Lower lobe of right lung (tissue), 2 donors: ENCODE results near the gene ARHGAP1. TPM values are rescaled to one million over a fixed set of nuclear protein-coding genes. Genes with fewer than 3 reads are reported as not detected.

Experiments used
- ATAC-seq, 2 donors: fragments of 200-7000 bp; cut with Tn5 transposase; one replicate each; pipeline ENCODE4 v1.9.1; 2020 to 2022; ENCODE audit warnings: mild to moderate bottlenecking in 2 of 2, moderate library complexity in 2 of 2
- DNase-seq: peaks from one replicate; pipeline ENCODE4 v3.0.0-alpha.2; 2020
- H3K27ac ChIP-seq: fragments of 200-600 bp; one replicate; pipeline ENCODE4 v1.8.0; 2022
- H3K27me3 ChIP-seq: fragments of 200-600 bp; one replicate; pipeline ENCODE4 v1.8.0; 2022; ENCODE audit warnings: low read depth
- H3K36me3 ChIP-seq: fragments of 200-600 bp; one replicate; pipeline ENCODE4 v1.8.0; 2022; ENCODE audit warnings: mild to moderate bottlenecking
- H3K4me1 ChIP-seq: fragments of 200-600 bp; one replicate; pipeline ENCODE4 v1.8.0; 2022
- H3K4me3 ChIP-seq: fragments of 200-600 bp; one replicate; pipeline ENCODE4 v1.8.0; 2022; ENCODE audit warnings: mild to moderate bottlenecking
- H3K9me3 ChIP-seq: fragments of 200-600 bp; one replicate; pipeline ENCODE4 v1.8.0; 2022
- intact Hi-C: fragments of 100-400 bp; cut with DNase I; formaldehyde crosslinking; loops from one replicate; pipeline ENCODE4 v1.11.0; 2022
- total RNA-seq: library from RNA; stranded (reverse); fragmentation: NEBNext Ultra II Directional; extraction: Animal tissue kit (Norgen Biotek cat#: 25700); gene quantifications from one replicate; pipeline ENCODE4 v1.2.1, GENCODE V29; 2021
- TF ChIP-seq, protein P1 (sequence below): fragments of 200-600 bp; IDR thresholded peaks from one replicate; pipeline ENCODE4 v1.8.0; 2022; ENCODE audit warnings: antibody characterized with exemption, mild to moderate bottlenecking
- donor health status: DM: no; HTN: yes; CAD: no; lungs with severe emphysema.

The ARHGAP1 gene
- total RNA-seq, 1 donor from 2014 or later, result 67.4 TPM

DNA sequence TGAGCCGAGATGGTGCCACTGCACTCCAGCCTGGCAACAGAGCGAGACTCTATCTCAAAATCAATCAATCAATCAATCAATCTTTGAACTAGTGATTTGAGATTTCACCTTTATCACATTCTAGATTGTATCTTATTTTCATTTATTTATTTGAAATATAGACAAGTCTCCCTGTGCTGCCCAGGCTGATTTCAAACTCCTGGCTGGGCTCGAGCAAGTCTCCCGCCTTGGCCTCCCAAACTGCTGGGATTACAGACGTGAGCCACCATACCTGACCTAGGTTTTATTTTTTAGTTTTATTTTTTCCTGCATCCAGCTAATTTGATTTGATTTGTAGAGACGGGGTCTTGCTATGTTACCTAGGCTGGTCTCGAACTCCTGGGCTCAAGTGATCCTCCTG lies 35.7 kb upstream of the ARHGAP1 start:
- H3K4me3 ChIP-seq, result no peak overlapping the region
- intact Hi-C loops, result no loop called here
- no peak for DNase-seq
- H3K27ac ChIP-seq, result no peak overlapping the region
- TF ChIP-seq, protein P1, sequence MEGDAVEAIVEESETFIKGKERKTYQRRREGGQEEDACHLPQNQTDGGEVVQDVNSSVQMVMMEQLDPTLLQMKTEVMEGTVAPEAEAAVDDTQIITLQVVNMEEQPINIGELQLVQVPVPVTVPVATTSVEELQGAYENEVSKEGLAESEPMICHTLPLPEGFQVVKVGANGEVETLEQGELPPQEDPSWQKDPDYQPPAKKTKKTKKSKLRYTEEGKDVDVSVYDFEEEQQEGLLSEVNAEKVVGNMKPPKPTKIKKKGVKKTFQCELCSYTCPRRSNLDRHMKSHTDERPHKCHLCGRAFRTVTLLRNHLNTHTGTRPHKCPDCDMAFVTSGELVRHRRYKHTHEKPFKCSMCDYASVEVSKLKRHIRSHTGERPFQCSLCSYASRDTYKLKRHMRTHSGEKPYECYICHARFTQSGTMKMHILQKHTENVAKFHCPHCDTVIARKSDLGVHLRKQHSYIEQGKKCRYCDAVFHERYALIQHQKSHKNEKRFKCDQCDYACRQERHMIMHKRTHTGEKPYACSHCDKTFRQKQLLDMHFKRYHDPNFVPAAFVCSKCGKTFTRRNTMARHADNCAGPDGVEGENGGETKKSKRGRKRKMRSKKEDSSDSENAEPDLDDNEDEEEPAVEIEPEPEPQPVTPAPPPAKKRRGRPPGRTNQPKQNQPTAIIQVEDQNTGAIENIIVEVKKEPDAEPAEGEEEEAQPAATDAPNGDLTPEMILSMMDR, result no peak
- ATAC-seq, result no peak
- H3K36me3 ChIP-seq, result peaks cover 2% of the 10 kb centered on the region
- no peaks in the 10 kb centered on the region for H3K4me1 ChIP-seq
- no peaks in the 10 kb centered on the region for H3K9me3 ChIP-seq
- no peaks in the 10 kb centered on the region for H3K27me3 ChIP-seq

DNA sequence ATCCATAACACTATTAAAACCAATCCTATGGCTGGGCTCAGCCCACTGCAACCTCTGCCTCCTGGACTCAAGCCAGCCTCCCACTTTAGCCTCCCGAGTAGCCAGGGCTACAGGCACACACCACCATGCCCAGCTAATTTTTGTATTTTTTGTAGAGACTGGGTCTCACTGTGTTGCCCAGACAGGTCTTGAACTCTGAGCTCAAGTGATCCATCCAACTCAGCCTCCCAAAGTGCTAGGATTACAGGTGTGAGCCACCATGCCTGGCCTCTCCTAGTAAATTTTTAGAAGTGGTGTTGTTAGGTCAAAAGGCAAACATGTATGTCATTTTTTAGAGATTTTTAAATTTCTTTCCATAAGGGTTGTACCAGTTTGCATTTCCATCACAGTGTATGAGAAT lies 32.8 kb upstream of the ARHGAP1 start:
- Histone ChIP-seq H3K27ac (no peak overlapping the region), H3K9me3 (no peaks in the 10 kb centered on the region), H3K36me3 (no peaks in the 10 kb centered on the region), H3K27me3 (no peaks in the 10 kb centered on the region), H3K4me3 (no peak overlapping the region), H3K4me1 (no peaks in the 10 kb centered on the region)
- ATAC-seq (no peak), DNase-seq (no peak)
- TF ChIP-seq, protein P1, result no peak
- intact Hi-C loops, result no loop called here

DNA sequence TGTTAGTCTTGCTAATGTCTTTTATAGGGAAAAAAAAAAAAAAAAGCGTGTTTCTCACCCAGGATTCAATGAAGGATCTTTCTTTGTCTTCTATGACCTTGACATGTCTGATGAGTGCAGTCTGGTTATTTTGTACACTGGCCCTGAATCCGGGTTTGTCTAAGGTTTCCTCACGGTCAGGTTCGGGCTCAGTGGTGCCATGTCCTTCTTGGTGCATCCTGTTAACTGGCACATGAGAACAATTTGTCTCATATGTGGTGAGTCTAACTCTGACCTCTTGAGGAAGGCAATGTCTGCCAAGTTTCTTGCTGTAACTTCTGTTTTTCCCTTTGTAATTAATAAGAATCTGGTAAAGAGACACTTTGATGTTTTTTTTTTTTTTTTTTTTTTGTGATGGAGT lies 31.1 kb upstream of the ARHGAP1 start:
- Histone ChIP-seq H3K27ac (no peak overlapping the region), H3K4me1 (no peaks in the 10 kb centered on the region), H3K9me3 (no peaks in the 10 kb centered on the region), H3K4me3 (no peak overlapping the region), H3K27me3 (no peaks in the 10 kb centered on the region), H3K36me3 (no peaks in the 10 kb centered on the region)
- DNase-seq (peak; percentile 6), ATAC-seq (no peak)
- intact Hi-C loops, result no loop called here
- TF ChIP-seq, protein P1, result no peak

DNA sequence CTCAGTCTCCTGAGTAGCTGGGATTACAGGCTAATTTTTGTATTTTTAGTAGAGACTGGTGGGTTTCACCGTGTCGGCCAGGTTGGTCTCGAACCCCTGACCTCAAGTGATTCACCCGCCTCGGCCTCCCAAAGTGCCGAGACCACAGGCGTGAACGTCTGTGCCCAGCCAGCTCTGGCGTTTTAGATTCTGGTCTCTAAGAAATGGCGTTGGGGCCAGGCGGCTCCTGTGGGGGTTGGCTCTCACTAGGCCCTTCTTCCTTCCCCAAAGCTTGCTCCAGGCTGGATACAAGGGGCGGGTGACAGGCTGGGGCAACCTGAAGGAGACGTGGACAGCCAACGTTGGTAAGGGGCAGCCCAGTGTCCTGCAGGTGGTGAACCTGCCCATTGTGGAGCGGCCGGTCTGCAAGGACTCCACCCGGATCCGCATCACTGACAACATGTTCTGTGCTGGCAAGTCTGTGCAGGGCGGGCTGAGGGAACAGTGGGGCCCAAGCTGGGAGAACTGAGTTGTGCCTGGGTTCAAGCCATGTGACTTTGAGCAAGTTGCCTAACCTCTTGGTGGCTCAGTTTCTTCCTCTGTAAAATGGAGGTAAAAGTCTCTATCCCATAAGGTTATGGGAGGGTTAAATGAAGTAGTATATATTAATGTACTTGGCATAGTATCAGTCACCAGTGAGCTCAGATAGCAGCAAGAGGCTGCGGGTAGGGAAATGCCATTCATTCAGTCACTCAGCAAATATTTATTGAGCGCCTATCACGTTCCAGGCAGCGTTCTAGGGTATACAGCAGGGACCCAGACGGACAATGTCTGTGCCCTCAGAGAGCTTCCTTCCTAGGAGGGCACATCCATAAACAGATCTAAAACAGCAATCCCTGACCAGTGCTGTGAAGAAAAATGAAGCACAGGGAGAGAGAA lies 28.9 kb upstream of the ARHGAP1 start:
- no peaks in the 10 kb centered on the region for H3K4me1 ChIP-seq
- no peak overlapping the region for H3K27ac ChIP-seq
- H3K36me3 ChIP-seq, result no peaks in the 10 kb centered on the region
- no peaks in the 10 kb centered on the region for H3K9me3 ChIP-seq
- intact Hi-C loops, result no loop called here
- no peaks in the 10 kb centered on the region for H3K27me3 ChIP-seq
- ATAC-seq (no peak), DNase-seq (peak; percentile 26)
- TF ChIP-seq, protein P1, result no peak
- no peak overlapping the region for H3K4me3 ChIP-seq

DNA sequence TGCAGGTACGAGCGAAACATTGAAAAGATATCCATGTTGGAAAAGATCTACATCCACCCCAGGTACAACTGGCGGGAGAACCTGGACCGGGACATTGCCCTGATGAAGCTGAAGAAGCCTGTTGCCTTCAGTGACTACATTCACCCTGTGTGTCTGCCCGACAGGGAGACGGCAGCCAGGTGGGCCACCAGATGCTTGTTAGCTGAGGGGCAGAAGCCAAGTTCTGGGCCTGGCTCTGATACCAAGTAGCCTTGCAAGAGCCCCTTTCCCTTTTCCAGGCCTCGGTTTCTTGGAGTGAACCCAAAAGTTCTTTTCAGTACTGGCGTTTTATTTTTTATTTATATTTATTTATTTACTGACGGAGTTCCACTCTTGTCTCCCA lies 28.2 kb upstream of the ARHGAP1 start:
- no peak overlapping the region for H3K4me3 ChIP-seq
- TF ChIP-seq, protein P1, result no peak
- DNase-seq (peak; percentile 23), ATAC-seq (no peak)
- H3K27me3 ChIP-seq, result no peaks in the 10 kb centered on the region
- no peaks in the 10 kb centered on the region for H3K9me3 ChIP-seq
- no peaks in the 10 kb centered on the region for H3K4me1 ChIP-seq
- H3K36me3 ChIP-seq, result no peaks in the 10 kb centered on the region
- H3K27ac ChIP-seq, result no peak overlapping the region
- intact Hi-C loops, result no loop called here
